Measurements from ENCODE around the gene MTHFD1L. TPM values are rescaled to one million over a fixed set of nuclear protein-coding genes. Genes with fewer than 3 reads are reported as not detected.

Gene MTHFD1L
- total and polyA plus RNA-seq, 2 donors (not counting 1 experiment from before 2014, with no cell fraction given): 36.1 to 48.9 TPM

DNA sequence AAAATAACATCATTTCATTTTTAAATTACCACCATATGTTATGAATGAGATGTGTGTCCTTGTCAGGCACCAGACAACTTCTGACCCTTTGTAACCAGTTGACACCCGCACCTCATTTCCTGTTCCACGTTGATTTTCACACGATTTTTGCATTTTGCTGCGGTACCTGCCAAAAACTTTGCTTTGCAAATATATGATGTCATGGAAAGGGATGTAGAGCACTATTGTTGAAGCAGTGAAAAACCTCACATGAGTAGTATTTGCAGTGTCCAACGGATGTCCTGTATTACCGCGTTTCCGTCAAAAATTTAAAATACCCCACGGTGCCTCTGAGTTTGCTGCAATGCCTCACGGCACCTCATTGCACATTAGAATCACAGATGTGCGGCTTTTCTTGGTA is 115.6 kb downstream of the MTHFD1L start:
- H3K4me2 ChIP-seq (ENCODE audit: extremely low read depth, insufficient read depth, low read length): no peak overlapping the region
- H3K4me3 ChIP-seq (replicated peaks in 1 of 4; ENCODE audit: control extremely low read depth in 1 of 4, insufficient read depth in 1 of 4, low read depth in 3 of 4, low read length in 4 of 4): no peak overlapping the region
- H3K36me3 ChIP-seq (ENCODE audit: control insufficient read depth, insufficient read depth, low read length): peaks cover 1% of the 10 kb centered on the region
- H3K27ac ChIP-seq (ENCODE audit: insufficient read depth, low read length): no peak overlapping the region
- no peak overlapping the region for H3K9ac ChIP-seq (ENCODE audit: insufficient read depth, low read length)
- no peak for TF ChIP-seq EZH2 (IDR thresholded peaks at IDR 0.05; ENCODE audit: low read length, missing control alignments)
- no peak for TF ChIP-seq CTCF (conservative IDR thresholded peaks at IDR 0.05 in 1 of 2, IDR thresholded peaks at IDR 0.05 in 1 of 2; ENCODE audit: low read depth in 1 of 2, low read length in 2 of 2)
- H3K9me3 ChIP-seq (ENCODE audit: control insufficient read depth, insufficient read depth, low read depth, low read length): no peaks in the 10 kb centered on the region
- H3K79me2 ChIP-seq (ENCODE audit: control insufficient read depth, insufficient read depth, low read length): no peaks in the 10 kb centered on the region
- no peaks in the 10 kb centered on the region for H3K4me1 ChIP-seq (ENCODE audit: control insufficient read depth, extremely low read depth, insufficient read depth, low read length)
- H2AFZ ChIP-seq (ENCODE audit: low read length): no peak overlapping the region
- H3K27me3 ChIP-seq (ENCODE audit: control insufficient read depth, insufficient read depth, low read length): no peaks in the 10 kb centered on the region
- DNase-seq (ENCODE audit: low read depth in 2 of 2): no peak
- H4K20me1 ChIP-seq (ENCODE audit: control insufficient read depth, extremely low read depth, insufficient read depth, low read length): no peaks in the 10 kb centered on the region

DNA sequence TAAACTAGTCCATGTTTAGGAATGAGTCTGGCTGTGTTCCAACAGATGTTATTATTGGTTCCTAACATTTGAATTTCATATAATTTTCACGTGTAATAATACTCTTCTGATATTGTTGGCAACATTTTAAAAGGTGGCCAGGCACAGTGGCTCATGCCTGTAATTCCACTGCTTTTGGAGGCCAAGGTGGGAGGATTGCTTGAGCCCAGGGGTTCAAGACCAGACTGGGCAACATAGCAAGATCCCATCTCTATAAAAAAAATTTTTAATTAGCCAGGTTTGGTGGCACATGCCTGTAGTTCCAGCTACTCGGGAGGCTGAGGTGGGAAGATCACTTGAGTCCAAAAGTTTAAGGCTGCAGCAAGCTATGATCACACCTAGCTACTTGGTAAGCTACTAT is 116.2 kb downstream of the MTHFD1L start:
- Histone ChIP-seq H3K4me2 (ENCODE audit: extremely low read depth, insufficient read depth, low read length) (no peak overlapping the region), H3K36me3 (ENCODE audit: control insufficient read depth, insufficient read depth, low read length) (peaks cover 1% of the 10 kb centered on the region), H3K9me3 (ENCODE audit: control insufficient read depth, insufficient read depth, low read depth, low read length) (no peaks in the 10 kb centered on the region), H3K4me1 (ENCODE audit: control insufficient read depth, extremely low read depth, insufficient read depth, low read length) (no peaks in the 10 kb centered on the region), H3K27me3 (ENCODE audit: control insufficient read depth, insufficient read depth, low read length) (no peaks in the 10 kb centered on the region), H3K4me3 (replicated peaks in 1 of 4; ENCODE audit: control extremely low read depth in 1 of 4, insufficient read depth in 1 of 4, low read depth in 3 of 4, low read length in 4 of 4) (no peak overlapping the region), H3K79me2 (ENCODE audit: control insufficient read depth, insufficient read depth, low read length) (no peaks in the 10 kb centered on the region), H3K27ac (ENCODE audit: insufficient read depth, low read length) (no peak overlapping the region), H2AFZ (ENCODE audit: low read length) (no peak overlapping the region), H3K9ac (ENCODE audit: insufficient read depth, low read length) (no peak overlapping the region), H4K20me1 (ENCODE audit: control insufficient read depth, extremely low read depth, insufficient read depth, low read length) (no peaks in the 10 kb centered on the region)
- no peak for DNase-seq (ENCODE audit: low read depth in 2 of 2)
- no peak for TF ChIP-seq EZH2 (IDR thresholded peaks at IDR 0.05; ENCODE audit: low read length, missing control alignments)
- TF ChIP-seq CTCF (conservative IDR thresholded peaks at IDR 0.05 in 1 of 2, IDR thresholded peaks at IDR 0.05 in 1 of 2; ENCODE audit: low read depth in 1 of 2, low read length in 2 of 2): no peak

DNA sequence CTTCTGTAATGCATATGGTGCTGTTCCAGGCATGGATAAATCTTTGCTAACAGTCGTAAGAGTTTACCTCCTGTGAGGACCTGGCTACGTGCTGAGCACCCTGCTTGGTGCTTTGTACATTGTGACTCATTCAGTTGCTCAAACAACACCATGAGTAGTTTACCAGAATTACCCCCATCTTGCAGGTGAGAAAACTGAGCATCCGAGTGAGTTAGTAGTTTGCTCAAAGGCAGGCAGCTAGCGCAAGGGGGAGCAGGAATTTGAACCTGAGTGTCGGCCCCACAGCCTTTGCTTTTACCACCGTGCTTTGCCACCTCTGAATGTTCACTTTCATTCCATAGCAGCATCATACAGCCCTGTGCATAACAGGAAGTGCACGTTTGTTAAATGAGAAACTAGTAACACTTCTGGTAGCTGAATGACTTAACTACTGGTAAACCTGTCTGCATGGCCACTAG is 121.9 kb downstream of the MTHFD1L start:
- Histone ChIP-seq H3K4me2 (ENCODE audit: extremely low read depth, insufficient read depth, low read length) (no peak overlapping the region), H3K9ac (ENCODE audit: insufficient read depth, low read length) (no peak overlapping the region)
- DNase-seq (ENCODE audit: low read depth in 2 of 2): no peak

More for the DNA sequence above, 121.9 kb downstream of the MTHFD1L start:
- Histone ChIP-seq H3K4me3 (replicated peaks in 1 of 4; ENCODE audit: control extremely low read depth in 1 of 4, insufficient read depth in 1 of 4, low read depth in 3 of 4, low read length in 4 of 4) (no peak overlapping the region), H3K9me3 (ENCODE audit: control insufficient read depth, insufficient read depth, low read depth, low read length) (no peaks in the 10 kb centered on the region), H3K4me1 (ENCODE audit: control insufficient read depth, extremely low read depth, insufficient read depth, low read length) (no peaks in the 10 kb centered on the region), H3K27me3 (ENCODE audit: control insufficient read depth, insufficient read depth, low read length) (no peaks in the 10 kb centered on the region), H3K79me2 (ENCODE audit: control insufficient read depth, insufficient read depth, low read length) (no peaks in the 10 kb centered on the region), H4K20me1 (ENCODE audit: control insufficient read depth, extremely low read depth, insufficient read depth, low read length) (no peaks in the 10 kb centered on the region), H3K27ac (ENCODE audit: insufficient read depth, low read length) (no peak overlapping the region), H2AFZ (ENCODE audit: low read length) (no peak overlapping the region), H3K36me3 (ENCODE audit: control insufficient read depth, insufficient read depth, low read length) (peaks cover 1% of the 10 kb centered on the region)
- TF ChIP-seq CTCF (conservative IDR thresholded peaks at IDR 0.05 in 1 of 2, IDR thresholded peaks at IDR 0.05 in 1 of 2; ENCODE audit: low read depth in 1 of 2, low read length in 2 of 2): no peak
- TF ChIP-seq EZH2 (IDR thresholded peaks at IDR 0.05; ENCODE audit: low read length, missing control alignments): no peak

Measured in fibroblast of lung (primary cell).